ENCODE results near the gene CXCL1. TPM values are rescaled to one million over a fixed set of nuclear protein-coding genes. Genes with fewer than 3 reads are reported as not detected.

Gene CXCL1
- total RNA-seq, result under 1 TPM in 1 of 4 donors, not detected in 3; 0.93 TPM

- no peak for TF ChIP-seq POLR2A (IDR thresholded peaks at IDR 0.05)
- TF ChIP-seq CTCF (IDR thresholded peaks at IDR 0.05), result no peak
- intact Hi-C loops (cut with DNase I), result no loop called here
- 13 to 17% methylated on average over 30 to 34 of the region's 61 CpGs for WGBS, 2 donors
Observed at GRCh38 chr4:73869130-73870055, at the start of gene CXCL1. Gene CXCL1 (plus strand): TSS chr4:73869393. CDS start chr4:73869471, 78 bp downstream.

GRCh38 chr4:73821325-73821724 lies 47.9 kb upstream of the CXCL1 start:
- no peak for DNase-seq
- H3K4me3 ChIP-seq (replicated peaks in 1 of 3), result no peak overlapping the region
- H3K27ac ChIP-seq, result no peak overlapping the region
- WGBS, 2 donors, result 96 to 99% methylated on average over 4 of the region's 4 CpGs
- no peaks in the 10 kb centered on the region for H3K9me3 ChIP-seq
- H3K27me3 ChIP-seq, result no peaks in the 10 kb centered on the region
- intact Hi-C loops (cut with DNase I), result no loop called here
- no peaks in the 10 kb centered on the region for H3K4me1 ChIP-seq
- H3K36me3 ChIP-seq, result no peaks in the 10 kb centered on the region
- TF ChIP-seq CTCF (IDR thresholded peaks at IDR 0.05), result no peak
- TF ChIP-seq POLR2A (IDR thresholded peaks at IDR 0.05), result no peak

More at GRCh38 chr4:73869130-73870055, at the start of gene CXCL1:
- no peaks in the 10 kb centered on the region for H3K9me3 ChIP-seq
- DNase-seq, result peak; percentile 23 to 39
- no peak within 1 kb of the TSS for H3K27ac ChIP-seq
- H3K4me3 ChIP-seq (replicated peaks in 1 of 3), result peak within 1 kb of the TSS; percentile 7 to 51 (median 43)
- H3K36me3 ChIP-seq, result no peaks in the 10 kb centered on the region
- no peaks in the 10 kb centered on the region for H3K27me3 ChIP-seq
- peaks cover 0 to 4% of the 10 kb centered on the region in 2 donors for H3K4me1 ChIP-seq

GRCh38 chr4:73822389-73822788 lies 46.8 kb upstream of the CXCL1 start:
- DNase-seq, result no peak
- whole genome bisulfite sequencing, 2 donors, result 70 to 72% methylated on average over 3 of the region's 3 CpGs
- TF ChIP-seq POLR2A (IDR thresholded peaks at IDR 0.05), result no peak
- no peak for TF ChIP-seq CTCF (IDR thresholded peaks at IDR 0.05)
- Histone ChIP-seq H3K36me3 (no peaks in the 10 kb centered on the region), H3K27ac (no peak overlapping the region), H3K9me3 (no peaks in the 10 kb centered on the region), H3K4me1 (no peaks in the 10 kb centered on the region), H3K4me3 (replicated peaks in 1 of 3) (no peak overlapping the region), H3K27me3 (no peaks in the 10 kb centered on the region)
- intact Hi-C loops (cut with DNase I), result no loop called here

- intact Hi-C loops (cut with DNase I), result no loop called here
- no peaks in the 10 kb centered on the region for H3K36me3 ChIP-seq
- H3K4me1 ChIP-seq, result no peaks in the 10 kb centered on the region
- TF ChIP-seq POLR2A (IDR thresholded peaks at IDR 0.05) (no peak), CTCF (IDR thresholded peaks at IDR 0.05) (no peak)
- H3K27me3 ChIP-seq, result no peaks in the 10 kb centered on the region
- no peak overlapping the region for H3K4me3 ChIP-seq (replicated peaks in 1 of 3)
- no peaks in the 10 kb centered on the region for H3K9me3 ChIP-seq
- DNase-seq, result no peak
- H3K27ac ChIP-seq, result no peak overlapping the region
Observed at GRCh38 chr4:73822812-73823504, 46.2 kb upstream of the CXCL1 start.

GRCh38 chr4:73823760-73824159 lies 45.4 kb upstream of the CXCL1 start:
- Histone ChIP-seq H3K27me3 (no peaks in the 10 kb centered on the region), H3K36me3 (no peaks in the 10 kb centered on the region), H3K27ac (no peak overlapping the region), H3K4me1 (no peaks in the 10 kb centered on the region), H3K9me3 (no peaks in the 10 kb centered on the region), H3K4me3 (replicated peaks in 1 of 3) (no peak overlapping the region)
- no peak for DNase-seq
- intact Hi-C loops (cut with DNase I), result no loop called here
- no peak for TF ChIP-seq CTCF (IDR thresholded peaks at IDR 0.05)
- TF ChIP-seq POLR2A (IDR thresholded peaks at IDR 0.05), result no peak

All from thyroid gland (tissue), 4 donors.